Measurements from ENCODE around the gene ETHE1.

The ETHE1 gene

GRCh38 chr19:43499042-43499441 lies 28.0 kb downstream of the ETHE1 start (continued):
- TF ChIP-seq ZNF8 (CRISPR knock-in tag; IDR thresholded peaks at IDR 0.05): no peak
- no peak for TF ChIP-seq TOX (CRISPR knock-in tag; IDR thresholded peaks at IDR 0.05; ENCODE audit: borderline replicate concordance)

GRCh38 chr19:43498233-43498842 lies 28.7 kb downstream of the ETHE1 start:
- TF ChIP-seq PATZ1 (CRISPR knock-in tag; IDR thresholded peaks at IDR 0.05; ENCODE audit: borderline replicate concordance): no peak
- TF ChIP-seq, protein P1, sequence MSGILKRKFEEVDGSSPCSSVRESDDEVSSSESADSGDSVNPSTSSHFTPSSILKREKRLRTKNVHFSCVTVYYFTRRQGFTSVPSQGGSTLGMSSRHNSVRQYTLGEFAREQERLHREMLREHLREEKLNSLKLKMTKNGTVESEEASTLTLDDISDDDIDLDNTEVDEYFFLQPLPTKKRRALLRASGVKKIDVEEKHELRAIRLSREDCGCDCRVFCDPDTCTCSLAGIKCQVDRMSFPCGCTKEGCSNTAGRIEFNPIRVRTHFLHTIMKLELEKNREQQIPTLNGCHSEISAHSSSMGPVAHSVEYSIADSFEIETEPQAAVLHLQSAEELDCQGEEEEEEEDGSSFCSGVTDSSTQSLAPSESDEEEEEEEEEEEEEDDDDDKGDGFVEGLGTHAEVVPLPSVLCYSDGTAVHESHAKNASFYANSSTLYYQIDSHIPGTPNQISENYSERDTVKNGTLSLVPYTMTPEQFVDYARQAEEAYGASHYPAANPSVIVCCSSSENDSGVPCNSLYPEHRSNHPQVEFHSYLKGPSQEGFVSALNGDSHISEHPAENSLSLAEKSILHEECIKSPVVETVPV (CRISPR knock-in tag; IDR thresholded peaks at IDR 0.05): no peak
- TF ChIP-seq SNAI2 (CRISPR knock-in tag; IDR thresholded peaks at IDR 0.05): no peak
- TF ChIP-seq, protein P2, sequence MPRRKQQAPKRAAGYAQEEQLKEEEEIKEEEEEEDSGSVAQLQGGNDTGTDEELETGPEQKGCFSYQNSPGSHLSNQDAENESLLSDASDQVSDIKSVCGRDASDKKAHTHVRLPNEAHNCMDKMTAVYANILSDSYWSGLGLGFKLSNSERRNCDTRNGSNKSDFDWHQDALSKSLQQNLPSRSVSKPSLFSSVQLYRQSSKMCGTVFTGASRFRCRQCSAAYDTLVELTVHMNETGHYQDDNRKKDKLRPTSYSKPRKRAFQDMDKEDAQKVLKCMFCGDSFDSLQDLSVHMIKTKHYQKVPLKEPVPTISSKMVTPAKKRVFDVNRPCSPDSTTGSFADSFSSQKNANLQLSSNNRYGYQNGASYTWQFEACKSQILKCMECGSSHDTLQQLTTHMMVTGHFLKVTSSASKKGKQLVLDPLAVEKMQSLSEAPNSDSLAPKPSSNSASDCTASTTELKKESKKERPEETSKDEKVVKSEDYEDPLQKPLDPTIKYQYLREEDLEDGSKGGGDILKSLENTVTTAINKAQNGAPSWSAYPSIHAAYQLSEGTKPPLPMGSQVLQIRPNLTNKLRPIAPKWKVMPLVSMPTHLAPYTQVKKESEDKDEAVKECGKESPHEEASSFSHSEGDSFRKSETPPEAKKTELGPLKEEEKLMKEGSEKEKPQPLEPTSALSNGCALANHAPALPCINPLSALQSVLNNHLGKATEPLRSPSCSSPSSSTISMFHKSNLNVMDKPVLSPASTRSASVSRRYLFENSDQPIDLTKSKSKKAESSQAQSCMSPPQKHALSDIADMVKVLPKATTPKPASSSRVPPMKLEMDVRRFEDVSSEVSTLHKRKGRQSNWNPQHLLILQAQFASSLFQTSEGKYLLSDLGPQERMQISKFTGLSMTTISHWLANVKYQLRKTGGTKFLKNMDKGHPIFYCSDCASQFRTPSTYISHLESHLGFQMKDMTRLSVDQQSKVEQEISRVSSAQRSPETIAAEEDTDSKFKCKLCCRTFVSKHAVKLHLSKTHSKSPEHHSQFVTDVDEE (CRISPR knock-in tag; IDR thresholded peaks at IDR 0.05): no peak
- no peak for TF ChIP-seq ISL1 (CRISPR knock-in tag; IDR thresholded peaks at IDR 0.05)
- TF ChIP-seq GLIS3 (CRISPR knock-in tag; IDR thresholded peaks at IDR 0.05): no peak
- no peak for TF ChIP-seq PPARA (CRISPR knock-in tag; IDR thresholded peaks at IDR 0.05; ENCODE audit: borderline replicate concordance)
- no peak for TF ChIP-seq ZNF70 (CRISPR knock-in tag; IDR thresholded peaks at IDR 0.05)
- no peak for TF ChIP-seq ESRRG (CRISPR knock-in tag; IDR thresholded peaks at IDR 0.05)
- no peak for TF ChIP-seq RARB (CRISPR knock-in tag; IDR thresholded peaks at IDR 0.05)
- no peak for TF ChIP-seq BACH2 (CRISPR knock-in tag; IDR thresholded peaks at IDR 0.05; ENCODE audit: borderline replicate concordance)
- TF ChIP-seq, protein P3, sequence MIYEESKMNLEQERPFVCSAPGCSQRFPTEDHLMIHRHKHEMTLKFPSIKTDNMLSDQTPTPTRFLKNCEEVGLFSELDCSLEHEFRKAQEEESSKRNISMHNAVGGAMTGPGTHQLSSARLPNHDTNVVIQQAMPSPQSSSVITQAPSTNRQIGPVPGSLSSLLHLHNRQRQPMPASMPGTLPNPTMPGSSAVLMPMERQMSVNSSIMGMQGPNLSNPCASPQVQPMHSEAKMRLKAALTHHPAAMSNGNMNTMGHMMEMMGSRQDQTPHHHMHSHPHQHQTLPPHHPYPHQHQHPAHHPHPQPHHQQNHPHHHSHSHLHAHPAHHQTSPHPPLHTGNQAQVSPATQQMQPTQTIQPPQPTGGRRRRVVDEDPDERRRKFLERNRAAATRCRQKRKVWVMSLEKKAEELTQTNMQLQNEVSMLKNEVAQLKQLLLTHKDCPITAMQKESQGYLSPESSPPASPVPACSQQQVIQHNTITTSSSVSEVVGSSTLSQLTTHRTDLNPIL (CRISPR knock-in tag; IDR thresholded peaks at IDR 0.05; ENCODE audit: low read depth): no peak
- ATAC-seq: no peak

- no peak for ATAC-seq
- TF ChIP-seq ISL1 (CRISPR knock-in tag; IDR thresholded peaks at IDR 0.05): no peak
- no peak for TF ChIP-seq PATZ1 (CRISPR knock-in tag; IDR thresholded peaks at IDR 0.05; ENCODE audit: borderline replicate concordance)
- TF ChIP-seq ESRRG (CRISPR knock-in tag; IDR thresholded peaks at IDR 0.05): no peak
- TF ChIP-seq ARNTL (CRISPR knock-in tag; IDR thresholded peaks at IDR 0.05; ENCODE audit: borderline replicate concordance, low read depth): no peak
- no peak for TF ChIP-seq TOX (CRISPR knock-in tag; IDR thresholded peaks at IDR 0.05; ENCODE audit: borderline replicate concordance)
- TF ChIP-seq TCF4 (CRISPR knock-in tag; IDR thresholded peaks at IDR 0.05; ENCODE audit: borderline replicate concordance): no peak
- TF ChIP-seq BACH2 (CRISPR knock-in tag; IDR thresholded peaks at IDR 0.05; ENCODE audit: borderline replicate concordance): no peak
- TF ChIP-seq ZNF70 (CRISPR knock-in tag; IDR thresholded peaks at IDR 0.05): no peak
- TF ChIP-seq, protein P1 (CRISPR knock-in tag; IDR thresholded peaks at IDR 0.05): no peak
- TF ChIP-seq CSDC2 (CRISPR knock-in tag; IDR thresholded peaks at IDR 0.05): no peak
- no peak for TF ChIP-seq SNAI2 (CRISPR knock-in tag; IDR thresholded peaks at IDR 0.05)
- TF ChIP-seq, protein P4, sequence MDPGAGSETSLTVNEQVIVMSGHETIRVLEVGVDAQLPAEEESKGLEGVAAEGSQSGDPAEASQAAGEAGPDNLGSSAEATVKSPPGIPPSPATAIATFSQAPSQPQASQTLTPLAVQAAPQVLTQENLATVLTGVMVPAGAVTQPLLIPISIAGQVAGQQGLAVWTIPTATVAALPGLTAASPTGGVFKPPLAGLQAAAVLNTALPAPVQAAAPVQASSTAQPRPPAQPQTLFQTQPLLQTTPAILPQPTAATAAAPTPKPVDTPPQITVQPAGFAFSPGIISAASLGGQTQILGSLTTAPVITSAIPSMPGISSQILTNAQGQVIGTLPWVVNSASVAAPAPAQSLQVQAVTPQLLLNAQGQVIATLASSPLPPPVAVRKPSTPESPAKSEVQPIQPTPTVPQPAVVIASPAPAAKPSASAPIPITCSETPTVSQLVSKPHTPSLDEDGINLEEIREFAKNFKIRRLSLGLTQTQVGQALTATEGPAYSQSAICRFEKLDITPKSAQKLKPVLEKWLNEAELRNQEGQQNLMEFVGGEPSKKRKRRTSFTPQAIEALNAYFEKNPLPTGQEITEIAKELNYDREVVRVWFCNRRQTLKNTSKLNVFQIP (CRISPR knock-in tag; IDR thresholded peaks at IDR 0.05; ENCODE audit: borderline replicate concordance, low read depth): no peak
Observed at GRCh38 chr19:43496960-43497359, 30.0 kb downstream of the ETHE1 start.

Measured in SK-N-SH treated with all-trans-retinoic acid at 6 μM for 48 hours (cell line).